ENCODE measurements around the gene GCNA. TPM values are rescaled to one million over a fixed set of nuclear protein-coding genes. Genes with fewer than 3 reads are reported as not detected.

GCNA gene
- total and polyA plus RNA-seq, 2 experiments from 2014 or later, result 0.38 to 5.2 TPM

DNA sequence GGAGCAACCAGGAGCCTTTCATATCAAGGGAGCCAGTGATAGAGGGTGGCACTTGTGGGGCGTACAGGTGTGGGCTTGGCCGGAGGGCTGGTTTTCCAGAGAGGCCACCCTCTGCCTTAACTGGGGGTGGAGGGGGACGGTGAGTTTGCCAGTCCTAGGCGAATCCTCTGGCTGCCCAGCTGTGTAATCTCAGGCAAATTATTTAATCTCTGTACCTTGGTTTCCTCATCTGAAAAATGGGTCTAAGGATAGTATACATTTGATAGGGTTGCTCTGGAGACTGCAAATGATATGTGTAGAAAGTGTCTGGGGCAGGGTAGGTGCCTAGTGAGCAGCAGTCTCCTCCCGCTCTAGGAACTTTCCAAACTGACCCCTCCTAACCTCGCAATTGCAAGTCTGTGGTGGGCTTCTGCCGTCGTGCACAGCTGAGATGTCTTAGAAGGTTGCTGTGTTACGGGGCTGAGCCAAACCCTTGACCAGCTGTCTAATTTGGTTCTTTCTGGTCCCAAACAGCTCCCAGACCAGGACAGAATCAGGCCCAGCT lies 43.9 kb downstream of the GCNA start:
- no peak for DNase-seq (ENCODE audit: low read depth in 1 of 2, low spot score in 1 of 2)
- Histone ChIP-seq H3K27me3 (no peaks in the 10 kb centered on the region), H3K9me3 (ENCODE audit: low read depth) (no peaks in the 10 kb centered on the region), H3K36me3 (no peaks in the 10 kb centered on the region), H3K4me3 (no peak overlapping the region), H3K27ac (peak overlapping the region; percentile 88), H3K4me1 (ENCODE audit: low read depth) (no peaks in the 10 kb centered on the region)
- TF ChIP-seq, protein P1, sequence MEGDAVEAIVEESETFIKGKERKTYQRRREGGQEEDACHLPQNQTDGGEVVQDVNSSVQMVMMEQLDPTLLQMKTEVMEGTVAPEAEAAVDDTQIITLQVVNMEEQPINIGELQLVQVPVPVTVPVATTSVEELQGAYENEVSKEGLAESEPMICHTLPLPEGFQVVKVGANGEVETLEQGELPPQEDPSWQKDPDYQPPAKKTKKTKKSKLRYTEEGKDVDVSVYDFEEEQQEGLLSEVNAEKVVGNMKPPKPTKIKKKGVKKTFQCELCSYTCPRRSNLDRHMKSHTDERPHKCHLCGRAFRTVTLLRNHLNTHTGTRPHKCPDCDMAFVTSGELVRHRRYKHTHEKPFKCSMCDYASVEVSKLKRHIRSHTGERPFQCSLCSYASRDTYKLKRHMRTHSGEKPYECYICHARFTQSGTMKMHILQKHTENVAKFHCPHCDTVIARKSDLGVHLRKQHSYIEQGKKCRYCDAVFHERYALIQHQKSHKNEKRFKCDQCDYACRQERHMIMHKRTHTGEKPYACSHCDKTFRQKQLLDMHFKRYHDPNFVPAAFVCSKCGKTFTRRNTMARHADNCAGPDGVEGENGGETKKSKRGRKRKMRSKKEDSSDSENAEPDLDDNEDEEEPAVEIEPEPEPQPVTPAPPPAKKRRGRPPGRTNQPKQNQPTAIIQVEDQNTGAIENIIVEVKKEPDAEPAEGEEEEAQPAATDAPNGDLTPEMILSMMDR (IDR thresholded peaks at IDR 0.05; ENCODE audit: low read depth, low read length), result no peak

DNA sequence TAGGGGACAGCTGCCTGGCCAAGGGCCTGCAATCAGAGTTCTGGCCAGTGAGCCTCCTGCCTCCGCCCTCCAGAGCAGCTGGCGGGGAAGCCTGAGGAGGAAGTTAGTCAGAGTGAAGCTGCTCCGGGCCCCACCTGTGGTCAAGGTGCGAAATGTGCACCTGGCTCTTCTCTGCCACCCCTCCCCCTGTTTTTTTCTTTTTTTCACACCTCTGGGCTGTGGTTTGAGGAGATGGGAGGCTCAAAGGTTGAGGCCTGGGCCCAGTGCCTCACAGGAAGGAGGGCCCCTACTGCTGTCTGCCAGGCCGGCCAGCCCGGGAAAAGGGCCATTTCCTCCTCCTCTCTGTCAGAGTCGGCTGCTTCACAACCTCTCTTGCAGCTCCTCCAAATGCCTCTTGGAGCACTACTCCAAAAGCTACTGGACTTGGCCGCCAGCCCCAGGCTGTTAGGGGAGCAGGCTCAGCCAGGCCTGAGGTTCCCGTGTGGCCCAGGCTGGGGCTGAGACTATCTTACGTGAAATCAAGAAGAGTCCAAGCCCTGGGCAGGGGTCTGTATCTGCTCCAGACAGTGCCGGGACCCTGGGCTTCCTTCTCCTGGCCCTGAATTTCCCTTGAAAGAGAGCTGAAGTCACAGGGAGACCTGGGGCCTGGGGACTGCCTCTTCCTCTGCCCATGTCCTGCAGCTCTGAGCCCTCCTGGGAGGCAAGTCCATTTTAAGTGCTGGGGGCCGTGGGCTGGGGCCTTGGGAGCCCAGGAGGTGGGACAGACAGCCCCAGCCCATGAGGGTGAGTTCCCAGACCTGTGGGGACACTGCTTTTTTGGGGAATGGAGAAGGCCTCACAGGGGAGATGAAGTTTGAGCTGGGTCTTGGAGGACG lies 44.6 kb downstream of the GCNA start:
- Histone ChIP-seq H3K4me3 (no peak overlapping the region), H3K4me1 (ENCODE audit: low read depth) (no peaks in the 10 kb centered on the region), H3K36me3 (no peaks in the 10 kb centered on the region), H3K9me3 (ENCODE audit: low read depth) (no peaks in the 10 kb centered on the region), H3K27me3 (no peaks in the 10 kb centered on the region), H3K27ac (peak overlapping the region; percentile 88)
- TF ChIP-seq, protein P1 (IDR thresholded peaks at IDR 0.05; ENCODE audit: low read depth, low read length), result peak; percentile 40
- peak; percentile 64 to 83 for DNase-seq (ENCODE audit: low read depth in 1 of 2, low spot score in 1 of 2)

DNA sequence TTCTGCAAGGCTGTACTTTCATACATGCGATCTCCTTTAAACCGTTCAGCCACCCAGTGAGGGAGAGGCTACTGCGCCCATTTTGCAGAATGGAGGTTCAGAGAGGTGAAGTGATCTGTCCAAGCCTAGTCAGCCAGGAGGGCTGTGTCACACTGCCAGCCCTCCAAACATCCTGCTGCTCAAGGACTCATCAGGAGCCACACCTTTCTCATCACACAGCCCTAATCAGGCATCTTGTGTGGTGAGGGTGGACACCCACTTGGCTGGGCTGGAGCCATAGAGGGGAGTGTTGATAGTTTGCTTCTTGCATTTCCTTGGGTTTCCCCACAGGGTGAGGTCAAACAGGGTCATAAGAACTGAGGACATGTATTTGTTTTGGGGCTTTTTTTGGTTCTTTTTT lies 45.5 kb downstream of the GCNA start:
- Histone ChIP-seq H3K27ac (no peak overlapping the region), H3K27me3 (no peaks in the 10 kb centered on the region), H3K9me3 (ENCODE audit: low read depth) (no peaks in the 10 kb centered on the region), H3K4me3 (no peak overlapping the region), H3K36me3 (no peaks in the 10 kb centered on the region), H3K4me1 (ENCODE audit: low read depth) (no peaks in the 10 kb centered on the region)
- TF ChIP-seq, protein P1 (IDR thresholded peaks at IDR 0.05; ENCODE audit: low read depth, low read length), result no peak
- no peak for DNase-seq (ENCODE audit: low read depth in 1 of 2, low spot score in 1 of 2)

DNA sequence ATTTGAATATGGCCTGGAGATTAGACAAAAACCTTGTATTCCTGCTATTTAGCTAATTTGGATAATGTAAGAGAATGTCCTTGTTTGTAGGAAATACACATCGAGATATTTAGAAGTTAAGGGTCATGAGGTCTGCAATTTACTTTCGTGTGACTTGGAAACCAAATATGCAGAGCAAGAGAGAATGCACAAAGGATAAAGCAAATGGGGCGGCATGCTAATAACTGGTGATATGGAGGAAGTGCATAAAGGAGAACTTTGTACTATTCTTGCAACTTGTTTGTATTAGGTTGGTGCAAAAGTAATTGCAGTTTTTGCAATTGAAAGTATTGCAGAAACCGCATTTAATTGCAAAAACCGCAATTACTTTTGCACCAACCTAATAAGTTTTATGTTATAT lies 47.2 kb downstream of the GCNA start:
- no peak for DNase-seq (ENCODE audit: low read depth in 1 of 2, low spot score in 1 of 2)
- H3K36me3 ChIP-seq, result no peaks in the 10 kb centered on the region

DNA sequence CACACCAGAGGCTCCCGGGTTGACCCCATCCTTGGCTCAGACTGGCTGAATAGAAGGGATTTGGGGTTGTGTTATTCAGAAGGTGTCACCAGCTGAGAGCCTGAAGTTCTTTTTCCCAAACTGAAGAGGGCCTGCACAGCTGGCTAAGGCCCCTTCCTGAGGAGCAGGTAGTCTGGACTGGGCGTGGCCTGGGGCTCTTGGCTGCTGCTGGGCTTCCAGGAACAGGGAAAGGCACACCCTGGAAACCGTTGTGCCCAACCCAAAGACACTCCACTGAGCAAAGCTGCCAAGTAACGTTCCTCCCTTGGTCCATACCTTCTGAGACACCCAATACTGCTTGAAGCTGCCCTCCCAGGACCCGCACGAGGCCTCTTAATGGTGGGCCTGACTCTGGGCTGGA lies 48.3 kb downstream of the GCNA start:
- no peak overlapping the region for H3K27ac ChIP-seq
- H3K36me3 ChIP-seq, result no peaks in the 10 kb centered on the region
- H3K4me3 ChIP-seq, result no peak overlapping the region
- TF ChIP-seq, protein P1 (IDR thresholded peaks at IDR 0.05; ENCODE audit: low read depth, low read length), result no peak
- DNase-seq (ENCODE audit: low read depth in 1 of 2, low spot score in 1 of 2), result no peak
- no peaks in the 10 kb centered on the region for H3K4me1 ChIP-seq (ENCODE audit: low read depth)
- H3K27me3 ChIP-seq, result no peaks in the 10 kb centered on the region
- H3K9me3 ChIP-seq (ENCODE audit: low read depth), result no peaks in the 10 kb centered on the region

More for the DNA sequence above, 47.2 kb downstream of the GCNA start:
- Histone ChIP-seq H3K27ac (no peak overlapping the region), H3K27me3 (no peaks in the 10 kb centered on the region), H3K4me1 (ENCODE audit: low read depth) (no peaks in the 10 kb centered on the region), H3K4me3 (no peak overlapping the region), H3K9me3 (ENCODE audit: low read depth) (no peaks in the 10 kb centered on the region)
- TF ChIP-seq, protein P1 (IDR thresholded peaks at IDR 0.05; ENCODE audit: low read depth, low read length), result no peak
